ENCODE measurements around the gene SCRT2.

DNA sequence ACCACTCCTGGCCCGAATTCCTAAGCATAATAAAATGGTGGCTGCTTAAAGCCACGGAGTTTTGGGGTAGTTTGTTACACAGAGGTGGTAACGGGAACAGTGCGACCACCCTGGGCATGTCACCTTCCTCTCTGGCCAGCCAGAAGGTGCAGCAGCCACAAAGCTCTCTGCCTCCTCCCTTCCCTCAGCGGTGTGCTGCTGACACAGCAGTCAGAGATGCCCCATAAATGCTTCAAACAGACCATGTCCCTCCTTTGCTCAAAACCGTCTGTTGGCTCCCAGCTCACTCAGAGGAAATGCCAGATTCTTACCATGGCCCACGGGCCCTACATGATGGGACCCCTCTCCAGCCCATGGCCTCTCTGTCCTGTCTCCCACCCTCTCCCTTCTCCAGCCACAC, 53.4 kb downstream of the SCRT2 start:
- TF ChIP-seq POLR2A (IDR thresholded peaks at IDR 0.05) (no peak), POLR2AphosphoS5 (IDR thresholded peaks at IDR 0.05) (no peak)
- TF ChIP-seq, protein P1, sequence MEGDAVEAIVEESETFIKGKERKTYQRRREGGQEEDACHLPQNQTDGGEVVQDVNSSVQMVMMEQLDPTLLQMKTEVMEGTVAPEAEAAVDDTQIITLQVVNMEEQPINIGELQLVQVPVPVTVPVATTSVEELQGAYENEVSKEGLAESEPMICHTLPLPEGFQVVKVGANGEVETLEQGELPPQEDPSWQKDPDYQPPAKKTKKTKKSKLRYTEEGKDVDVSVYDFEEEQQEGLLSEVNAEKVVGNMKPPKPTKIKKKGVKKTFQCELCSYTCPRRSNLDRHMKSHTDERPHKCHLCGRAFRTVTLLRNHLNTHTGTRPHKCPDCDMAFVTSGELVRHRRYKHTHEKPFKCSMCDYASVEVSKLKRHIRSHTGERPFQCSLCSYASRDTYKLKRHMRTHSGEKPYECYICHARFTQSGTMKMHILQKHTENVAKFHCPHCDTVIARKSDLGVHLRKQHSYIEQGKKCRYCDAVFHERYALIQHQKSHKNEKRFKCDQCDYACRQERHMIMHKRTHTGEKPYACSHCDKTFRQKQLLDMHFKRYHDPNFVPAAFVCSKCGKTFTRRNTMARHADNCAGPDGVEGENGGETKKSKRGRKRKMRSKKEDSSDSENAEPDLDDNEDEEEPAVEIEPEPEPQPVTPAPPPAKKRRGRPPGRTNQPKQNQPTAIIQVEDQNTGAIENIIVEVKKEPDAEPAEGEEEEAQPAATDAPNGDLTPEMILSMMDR (IDR thresholded peaks at IDR 0.05) = no peak

Measured in sigmoid colon (tissue), 4 donors.